Effector CD4-positive, alpha-beta T cell (primary cell): Measurements from ENCODE around the gene FOXN1.
"Not testable (repeated sequence)": the region's sequence is repeated elsewhere in the genome, so short reads cannot be mapped to it uniquely, and the experiment has no call there.

Source experiments
- DNase-seq: peaks from one replicate; pipeline ENCODE4 v3.0.0-alpha.2; 2020

FOXN1 gene

GRCh38 chr17:28501421-28502284 lies 4.5 kb upstream of the FOXN1 start:
- no peak for DNase-seq

GRCh38 chr17:28503420-28503819 lies 2.7 kb upstream of the FOXN1 start:
- no peak for DNase-seq

GRCh38 chr17:28506763-28507487 lies 777 bp downstream of the FOXN1 start:
- no peak for DNase-seq

- no peak for DNase-seq
Measured at GRCh38 chr17:28507567-28508203, 1.5 kb downstream of the FOXN1 start.

GRCh38 chr17:28508211-28508724 lies 2.1 kb downstream of the FOXN1 start:
- no peak for DNase-seq

- no peak for DNase-seq
Measured at GRCh38 chr17:28509789-28510188, 3.6 kb downstream of the FOXN1 start.

- no peak for DNase-seq
Measured at GRCh38 chr17:28511858-28512461, 5.8 kb downstream of the FOXN1 start.

GRCh38 chr17:28513476-28513875 lies 7.3 kb downstream of the FOXN1 start:
- no peak for DNase-seq

GRCh38 chr17:28514561-28515002 lies 8.4 kb downstream of the FOXN1 start:
- DNase-seq: no peak

GRCh38 chr17:28515518-28515917 lies 9.4 kb downstream of the FOXN1 start:
- no peak for DNase-seq

GRCh38 chr17:28518132-28518531 lies 12.0 kb downstream of the FOXN1 start:
- no peak for DNase-seq

- DNase-seq: no peak
Measured at GRCh38 chr17:28518578-28518977, 12.4 kb downstream of the FOXN1 start.

- no peak for DNase-seq
Measured at GRCh38 chr17:28519236-28519635, 13.1 kb downstream of the FOXN1 start.

GRCh38 chr17:28520687-28521086 lies 14.5 kb downstream of the FOXN1 start:
- no peak for DNase-seq

- no peak for DNase-seq
Measured at GRCh38 chr17:28521311-28522085, 15.3 kb downstream of the FOXN1 start.

- not testable (repeated sequence) for DNase-seq
Measured at GRCh38 chr17:28522281-28522680, 16.1 kb downstream of the FOXN1 start.

- DNase-seq: no peak
Measured at GRCh38 chr17:28523186-28523585, 17.0 kb downstream of the FOXN1 start.

GRCh38 chr17:28523876-28524275 lies 17.7 kb downstream of the FOXN1 start:
- no peak for DNase-seq

- DNase-seq: no peak
Measured at GRCh38 chr17:28524476-28525424, 18.6 kb downstream of the FOXN1 start.

- no peak for DNase-seq
Measured at GRCh38 chr17:28526381-28526780, 20.2 kb downstream of the FOXN1 start.

GRCh38 chr17:28527181-28527681 lies 21.1 kb downstream of the FOXN1 start:
- no peak for DNase-seq
